ENCODE measurements around the gene GFPT1.

GFPT1 gene

GRCh38 chr2:69405306-69405705 is 18.3 kb upstream of the GFPT1 start:
- no peak overlapping the region for H2AFZ ChIP-seq (ENCODE audit: low read length)
- H3K4me1 ChIP-seq (ENCODE audit: insufficient read depth, low read length, poor library complexity, severe bottlenecking): peaks cover 3% of the 10 kb centered on the region
- H3K9me3 ChIP-seq (ENCODE audit: insufficient read depth, low read depth, low read length): peaks cover 6% of the 10 kb centered on the region; the same call in 1 of the 2 replicates
- H4K20me1 ChIP-seq (ENCODE audit: insufficient read depth, low read length, poor library complexity, severe bottlenecking): no peaks in the 10 kb centered on the region
- H3K36me3 ChIP-seq (ENCODE audit: insufficient read depth, low read length): peaks cover 48% of the 10 kb centered on the region; the same call in 1 of the 2 replicates
- no peak overlapping the region for H3K9ac ChIP-seq (ENCODE audit: low read depth, low read length, poor library complexity, severe bottlenecking)
- H3K4me2 ChIP-seq (ENCODE audit: low read depth, low read length, poor library complexity, severe bottlenecking): no peak overlapping the region
- no peaks in the 10 kb centered on the region for H3K79me2 ChIP-seq (ENCODE audit: insufficient read depth, low read length)
- no peaks in the 10 kb centered on the region for H3F3A ChIP-seq (ENCODE audit: low read depth)
- H3K4me3 ChIP-seq (ENCODE audit: low read length, poor library complexity, severe bottlenecking): no peak overlapping the region
- no peaks in the 10 kb centered on the region for H3K27me3 ChIP-seq (ENCODE audit: insufficient read depth, low read length, poor library complexity, severe bottlenecking)
- 0 out of 2 replicates have a peak, but pooled peaks cover 3% of the 10 kb centered on the region for H3K9me2 ChIP-seq (replicated peaks; ENCODE audit: low read depth, low read length)
- TF ChIP-seq EZH2phosphoT487 (IDR thresholded peaks at IDR 0.05; ENCODE audit: borderline replicate concordance) (no peak), CTCF (conservative IDR thresholded peaks at IDR 0.05; ENCODE audit: low read length) (no peak)

- TF ChIP-seq EZH2phosphoT487 (IDR thresholded peaks at IDR 0.05; ENCODE audit: borderline replicate concordance): no peak
- TF ChIP-seq CTCF (conservative IDR thresholded peaks at IDR 0.05; ENCODE audit: low read length): no peak
- Histone ChIP-seq H3K36me3 (ENCODE audit: insufficient read depth, low read length) (peaks cover 43% of the 10 kb centered on the region; the same call in 1 of the 2 replicates), H2AFZ (ENCODE audit: low read length) (no peak overlapping the region), H3K4me3 (ENCODE audit: low read length, poor library complexity, severe bottlenecking) (no peak overlapping the region), H3K27me3 (ENCODE audit: insufficient read depth, low read length, poor library complexity, severe bottlenecking) (no peaks in the 10 kb centered on the region), H3K4me1 (ENCODE audit: insufficient read depth, low read length, poor library complexity, severe bottlenecking) (no peaks in the 10 kb centered on the region), H3F3A (ENCODE audit: low read depth) (no peaks in the 10 kb centered on the region), H3K79me2 (ENCODE audit: insufficient read depth, low read length) (no peaks in the 10 kb centered on the region), H3K9ac (ENCODE audit: low read depth, low read length, poor library complexity, severe bottlenecking) (no peak overlapping the region), H3K9me3 (ENCODE audit: insufficient read depth, low read depth, low read length) (peaks cover 6% of the 10 kb centered on the region; the same call in 1 of the 2 replicates), H3K4me2 (ENCODE audit: low read depth, low read length, poor library complexity, severe bottlenecking) (no peak overlapping the region), H3K9me2 (replicated peaks; ENCODE audit: low read depth, low read length) (no peaks in the 10 kb centered on the region), H4K20me1 (ENCODE audit: insufficient read depth, low read length, poor library complexity, severe bottlenecking) (no peaks in the 10 kb centered on the region)
These were observed 13.1 kb upstream of the GFPT1 start for GRCh38 chr2:69400121-69400520.

GRCh38 chr2:69397234-69397633 is 10.2 kb upstream of the GFPT1 start:
- H3F3A ChIP-seq (ENCODE audit: low read depth): no peaks in the 10 kb centered on the region
- no peaks in the 10 kb centered on the region for H3K79me2 ChIP-seq (ENCODE audit: insufficient read depth, low read length)
- H3K4me1 ChIP-seq (ENCODE audit: insufficient read depth, low read length, poor library complexity, severe bottlenecking): no peaks in the 10 kb centered on the region
- H4K20me1 ChIP-seq (ENCODE audit: insufficient read depth, low read length, poor library complexity, severe bottlenecking): no peaks in the 10 kb centered on the region
- no peak overlapping the region for H3K9ac ChIP-seq (ENCODE audit: low read depth, low read length, poor library complexity, severe bottlenecking)
- no peaks in the 10 kb centered on the region for H3K9me3 ChIP-seq (ENCODE audit: insufficient read depth, low read depth, low read length)
- H3K9me2 ChIP-seq (replicated peaks; ENCODE audit: low read depth, low read length): no peaks in the 10 kb centered on the region
- peaks cover 24% of the 10 kb centered on the region; the same call in 1 of the 2 replicates for H3K36me3 ChIP-seq (ENCODE audit: insufficient read depth, low read length)
- no peak for TF ChIP-seq EZH2phosphoT487 (IDR thresholded peaks at IDR 0.05; ENCODE audit: borderline replicate concordance)
- no peak for TF ChIP-seq CTCF (conservative IDR thresholded peaks at IDR 0.05; ENCODE audit: low read length)
- H3K4me2 ChIP-seq (ENCODE audit: low read depth, low read length, poor library complexity, severe bottlenecking): no peak overlapping the region
- H3K4me3 ChIP-seq (ENCODE audit: low read length, poor library complexity, severe bottlenecking): no peak overlapping the region
- H2AFZ ChIP-seq (ENCODE audit: low read length): no peak overlapping the region
- no peaks in the 10 kb centered on the region for H3K27me3 ChIP-seq (ENCODE audit: insufficient read depth, low read length, poor library complexity, severe bottlenecking)

Data from Loucy (cell line).